BE2C (cell line): ENCODE results near the gene KLHL14.

ENCODE experiments used
- DNase-seq: peaks from one replicate; pipeline ENCODE4 v3.0.0-alpha.2; 2020
- H3K27me3 ChIP-seq: fragments of 250-450 bp; sonication (Bioruptor Pico); 2 replicates; pipeline ENCODE4 v1.5.1; 2020; ENCODE audit warnings: mild to moderate bottlenecking
- H3K36me3 ChIP-seq: fragments of 250-450 bp; sonication (Bioruptor Pico); 2 replicates; pipeline ENCODE4 v1.5.1; 2020; ENCODE audit warnings: mild to moderate bottlenecking
- H3K4me1 ChIP-seq: fragments of 250-450 bp; sonication (Bioruptor Pico); 2 replicates; pipeline ENCODE4 v1.5.1; 2020
- H3K4me3 ChIP-seq: 2 replicates; pipeline ENCODE4 v1.5.1; 2011; ENCODE audit warnings: low read depth, low read length
- H3K9me3 ChIP-seq: fragments of 250-450 bp; sonication (Bioruptor Pico); 2 replicates; pipeline ENCODE4 v1.5.1; 2020
- CTCF ChIP-seq: IDR thresholded peaks from 2 replicates; pipeline ENCODE4 v1.5.1; 2012; ENCODE audit warnings: mild to moderate bottlenecking, low read depth, low read length

Gene KLHL14

DNA sequence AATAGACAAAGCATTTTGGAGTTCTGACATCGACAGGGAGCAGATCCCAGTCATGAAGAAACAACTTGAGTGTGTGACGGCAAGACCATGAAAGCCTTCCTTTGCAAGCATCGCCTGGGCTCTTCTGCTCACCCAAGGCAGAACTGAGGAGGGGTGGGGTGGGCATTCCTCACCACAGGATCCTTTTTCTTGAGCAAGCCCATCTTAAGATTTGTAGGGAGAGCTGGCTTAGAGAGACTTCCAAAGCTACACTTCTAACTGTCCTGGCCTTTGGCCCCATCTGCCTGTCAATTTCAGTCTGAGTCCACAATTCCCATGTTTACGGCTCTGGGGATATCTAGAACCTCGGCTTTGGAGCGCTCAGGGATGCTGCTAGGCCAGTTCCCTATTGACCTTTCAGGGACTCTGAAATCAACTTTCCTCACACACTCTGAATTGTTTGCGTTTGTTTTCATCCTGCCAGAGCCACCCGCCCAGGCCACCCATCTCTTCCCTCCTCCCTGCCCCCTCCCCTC lies 3.7 kb downstream of the KLHL14 start:
- peaks cover 20% of the 10 kb centered on the region for H3K27me3 ChIP-seq
- TF ChIP-seq CTCF = no peak
- no peaks in the 10 kb centered on the region for H3K4me1 ChIP-seq
- no peaks in the 10 kb centered on the region for H3K9me3 ChIP-seq
- DNase-seq = no peak
- H3K4me3 ChIP-seq = no peak overlapping the region
- no peaks in the 10 kb centered on the region for H3K36me3 ChIP-seq

- no peak overlapping the region for H3K4me3 ChIP-seq
- TF ChIP-seq CTCF = no peak
- no peaks in the 10 kb centered on the region for H3K4me1 ChIP-seq
- no peak for DNase-seq
- no peaks in the 10 kb centered on the region for H3K9me3 ChIP-seq
- no peaks in the 10 kb centered on the region for H3K36me3 ChIP-seq
- peaks cover 20% of the 10 kb centered on the region for H3K27me3 ChIP-seq
Measured at GRCh38 chr18:32767400-32767799, 5.4 kb downstream of the KLHL14 start.

DNA sequence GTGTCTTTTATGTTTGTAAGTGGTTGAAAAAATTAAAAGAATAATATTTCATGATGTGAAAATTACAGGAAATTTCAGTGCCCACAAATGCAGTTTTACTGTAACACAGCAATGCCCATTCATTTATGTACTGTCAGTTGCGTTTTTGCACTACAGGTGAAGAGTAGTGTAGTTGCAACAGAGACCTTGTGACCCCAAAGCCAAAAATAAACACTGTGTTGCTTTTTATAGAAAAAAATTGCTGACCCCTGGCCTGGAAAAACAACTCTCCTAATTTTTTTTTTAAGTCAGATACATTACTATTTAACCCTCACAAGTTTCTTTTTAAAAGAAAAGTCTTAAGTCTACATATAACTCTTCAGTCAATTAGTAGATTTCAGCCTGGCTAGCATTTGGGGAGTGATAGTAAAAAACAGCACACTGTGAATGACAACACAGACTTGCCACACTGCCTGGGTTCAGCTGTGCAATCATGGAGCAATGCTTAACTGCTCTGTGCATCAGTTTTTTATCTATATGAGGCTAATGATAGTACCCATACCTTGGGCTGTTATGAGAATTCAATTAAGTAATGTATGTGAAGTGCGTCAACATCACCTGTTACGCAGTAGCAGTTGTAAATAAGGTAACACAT lies 8.1 kb downstream of the KLHL14 start:
- no peaks in the 10 kb centered on the region for H3K36me3 ChIP-seq
- H3K4me3 ChIP-seq = no peak overlapping the region
- peaks cover 2% of the 10 kb centered on the region for H3K27me3 ChIP-seq
- DNase-seq = no peak
- TF ChIP-seq CTCF = no peak
- H3K4me1 ChIP-seq = no peaks in the 10 kb centered on the region
- H3K9me3 ChIP-seq = no peaks in the 10 kb centered on the region

DNA sequence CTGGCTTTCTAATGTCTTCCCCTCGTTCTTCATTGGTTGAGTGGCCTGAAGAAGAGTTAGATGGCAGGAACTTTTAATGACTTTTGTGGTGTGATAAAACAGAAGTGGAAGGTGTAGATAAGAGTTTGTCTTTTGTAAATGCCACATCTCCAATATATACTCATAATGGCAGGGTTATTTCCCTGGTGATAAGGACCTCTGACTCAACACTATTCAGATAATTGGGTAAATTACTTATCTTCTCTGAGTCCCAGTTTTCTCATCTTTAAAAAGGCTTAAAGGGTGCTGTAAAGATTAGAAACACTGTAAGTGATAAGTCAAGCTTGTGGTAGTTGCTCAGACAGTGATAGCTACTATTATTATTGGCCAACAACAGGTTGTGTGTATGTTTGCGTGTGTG lies 9.5 kb downstream of the KLHL14 start:
- no peaks in the 10 kb centered on the region for H3K9me3 ChIP-seq

GRCh38 chr18:32761231-32761630 lies 11.6 kb downstream of the KLHL14 start:
- Histone ChIP-seq H3K4me3 (no peak overlapping the region), H3K27me3 (no peaks in the 10 kb centered on the region), H3K9me3 (no peaks in the 10 kb centered on the region), H3K4me1 (no peaks in the 10 kb centered on the region), H3K36me3 (no peaks in the 10 kb centered on the region)
- no peak for TF ChIP-seq CTCF
- no peak for DNase-seq

More for the DNA sequence above, 9.5 kb downstream of the KLHL14 start:
- no peak for DNase-seq
- H3K36me3 ChIP-seq = no peaks in the 10 kb centered on the region
- no peak for TF ChIP-seq CTCF
- H3K27me3 ChIP-seq = no peaks in the 10 kb centered on the region
- H3K4me1 ChIP-seq = no peaks in the 10 kb centered on the region
- no peak overlapping the region for H3K4me3 ChIP-seq

- no peaks in the 10 kb centered on the region for H3K9me3 ChIP-seq
- DNase-seq = no peak
- TF ChIP-seq CTCF = no peak
- H3K36me3 ChIP-seq = no peaks in the 10 kb centered on the region
- no peak overlapping the region for H3K4me3 ChIP-seq
- H3K27me3 ChIP-seq = no peaks in the 10 kb centered on the region
- H3K4me1 ChIP-seq = no peaks in the 10 kb centered on the region
Measured at GRCh38 chr18:32760391-32760790, 12.4 kb downstream of the KLHL14 start.
